H1 (cell line): ENCODE measurements around the gene KCNQ1. TPM values are rescaled to one million over a fixed set of nuclear protein-coding genes. Genes with fewer than 3 reads are reported as not detected.

Experiments
- CTCF ChIA-PET: fragments of 300-600 bp; sonication (Branson Sonifier 250); formaldehyde crosslinking; loops from one replicate; lab custom pipeline; 2021; ENCODE audit not compliant: partially characterized antibody; lab: Charles Lee
- POLR2A ChIA-PET: fragments of 300-600 bp; sonication (Branson Sonifier 250); formaldehyde crosslinking; loops from one replicate; lab custom pipeline; 2021; ENCODE audit warnings: inconsistent platforms; ENCODE audit not compliant: partially characterized antibody; lab: Charles Lee
- DNase-seq, 2 experiments: peaks; one replicate each; pipeline versions ENCODE4 v3.0.0 to v3.0.0-alpha.2; 2010 to 2022; ENCODE audit warnings: low spot score in 2 of 2, low read depth in 1 of 2, mixed read lengths in 1 of 2
- FAIRE-seq: peaks from 2 replicates; lab custom pipeline; 2011; peaks lifted over from hg19 to GRCh38; lab: Jason Lieb, UNC
- H2AFZ ChIP-seq: 2 replicates; pipeline ENCODE4 v1.8.1; 2012; ENCODE audit warnings: low read length, inconsistent platforms
- H2AK5ac ChIP-seq: 2 replicates; pipeline ENCODE4 v1.6.1; 2013; ENCODE audit warnings: low read depth, low read length
- H2BK120ac ChIP-seq: replicated peaks from 2 replicates; pipeline ENCODE3; 2013; ENCODE audit warnings: low read depth, low read length, inconsistent platforms
- H2BK12ac ChIP-seq: 2 replicates; pipeline ENCODE4 v1.6.1; 2013; ENCODE audit warnings: low read depth, low read length
- H2BK15ac ChIP-seq: 2 replicates; pipeline ENCODE4 v1.6.1; 2013; ENCODE audit warnings: low read length
- H2BK20ac ChIP-seq: 2 replicates; pipeline ENCODE4 v1.6.1; 2013; ENCODE audit warnings: low read length
- H2BK5ac ChIP-seq: 2 replicates; pipeline ENCODE4 v1.6.1; 2013; ENCODE audit warnings: low read depth, low read length
- H3K14ac ChIP-seq: 2 replicates; pipeline ENCODE4 v1.6.1; 2013; ENCODE audit warnings: inconsistent platforms; ENCODE audit not compliant: insufficient read length
- H3K18ac ChIP-seq: 2 replicates; pipeline ENCODE4 v1.6.1; 2013; ENCODE audit warnings: low read length; ENCODE audit errors: extremely low read depth
- H3K23ac ChIP-seq: 2 replicates; pipeline ENCODE4 v1.6.1; 2013; ENCODE audit warnings: inconsistent platforms; ENCODE audit not compliant: insufficient read length
- H3K23me2 ChIP-seq: 2 replicates; pipeline ENCODE4 v1.6.1; 2013; ENCODE audit warnings: low read depth, low read length
- H3K27ac ChIP-seq: 2 replicates; pipeline ENCODE4 v1.6.1; 2011; ENCODE audit warnings: low read depth, low read length, inconsistent platforms
- H3K27me3 ChIP-seq, 4 experiments: replicated peaks in 1 of 4; 1 replicate in 1 of 4; 2 replicates in 3 of 4; pipeline versions ENCODE4 v1.6.1 to v1.8.1; 2011 to 2013; ENCODE audit warnings: low read length in 3 of 4, mild to moderate bottlenecking in 3 of 4, inconsistent platforms in 2 of 4, mixed read lengths in 2 of 4, moderate library complexity in 1 of 4; ENCODE audit not compliant: control insufficient read depth in 3 of 4, insufficient read depth in 3 of 4; ENCODE audit errors: extremely low read depth in 1 of 4
- H3K36me3 ChIP-seq, 4 experiments: 2 replicates each; pipeline versions ENCODE4 v1.6.1 to v1.8.1; 2011 to 2013; ENCODE audit warnings: mild to moderate bottlenecking in 4 of 4, low read length in 3 of 4, moderate library complexity in 2 of 4, control low read depth in 1 of 4, inconsistent platforms in 1 of 4; ENCODE audit not compliant: insufficient read depth in 4 of 4, control insufficient read depth in 2 of 4
- H3K4ac ChIP-seq: replicated peaks from 2 replicates; pipeline ENCODE3; 2013; ENCODE audit warnings: low read length, low read depth, mixed read lengths, inconsistent platforms; ENCODE audit not compliant: insufficient read length
- H3K4me1 ChIP-seq, 4 experiments: replicated peaks in 1 of 4; 1 replicate in 1 of 4; 2 replicates in 3 of 4; pipeline versions ENCODE4 v1.6.1 to v1.8.1; 2011 to 2013; ENCODE audit warnings: low read length in 3 of 4, inconsistent platforms in 2 of 4, mixed read lengths in 1 of 4; ENCODE audit not compliant: insufficient read depth in 4 of 4, control insufficient read depth in 3 of 4
- H3K4me2 ChIP-seq, 2 experiments: 2 replicates each; pipeline versions ENCODE4 v1.6.1 to v1.8.1; 2011 to 2013; ENCODE audit warnings: low read depth in 2 of 2, low read length in 2 of 2, control low read depth in 1 of 2, inconsistent platforms in 1 of 2, mild to moderate bottlenecking in 1 of 2; ENCODE audit not compliant: insufficient read depth in 1 of 2
- H3K4me3 ChIP-seq, 4 experiments: fragments of 200-600, 300-600 bp in 1 of 4; sonication (generic), shearing (Covaris generic), sonication (Bioruptor Twin) in 1 of 4; 2 replicates each; pipeline versions ENCODE4 v1.5.1 to v1.8.1; 2011 to 2016; ENCODE audit warnings: low read length in 4 of 4, low read depth in 3 of 4, control low read depth in 2 of 4, inconsistent platforms in 2 of 4, mild to moderate bottlenecking in 2 of 4, mixed read lengths in 1 of 4, moderate library complexity in 1 of 4; ENCODE audit not compliant: insufficient read depth in 2 of 4; ENCODE audit errors: extremely low read depth in 1 of 4
- H3K56ac ChIP-seq: replicated peaks from 2 replicates; pipeline ENCODE3; 2013; ENCODE audit warnings: low read depth, mild to moderate bottlenecking, mixed read lengths, low read length, inconsistent platforms; ENCODE audit not compliant: insufficient read length
- H3K79me1 ChIP-seq: 2 replicates; pipeline ENCODE4 v1.6.1; 2013; ENCODE audit warnings: low read depth, low read length, control low read depth
- H3K79me2 ChIP-seq, 2 experiments: 2 replicates each; pipeline versions ENCODE4 v1.6.1 to v1.8.1; 2012 to 2013; ENCODE audit warnings: low read length in 2 of 2, mild to moderate bottlenecking in 2 of 2, inconsistent platforms in 1 of 2; ENCODE audit not compliant: insufficient read depth in 2 of 2, control insufficient read depth in 1 of 2
- H3K9ac ChIP-seq, 4 experiments: replicated peaks in 1 of 4; 1 replicate in 1 of 4; 2 replicates in 3 of 4; pipeline versions ENCODE4 v1.6.1 to v1.8.1; 2011 to 2013; ENCODE audit warnings: low read depth in 3 of 4, low read length in 3 of 4, control low read depth in 2 of 4, mild to moderate bottlenecking in 2 of 4, moderate library complexity in 2 of 4, inconsistent platforms in 1 of 4; ENCODE audit errors: extremely low read depth in 1 of 4
- H3K9me3 ChIP-seq, 2 experiments: 2 replicates each; pipeline versions ENCODE4 v1.6.1 to v1.8.1; 2012 to 2013; ENCODE audit warnings: mild to moderate bottlenecking in 2 of 2, moderate library complexity in 2 of 2, control low read depth in 1 of 2, inconsistent platforms in 1 of 2, low read depth in 1 of 2, low read length in 1 of 2, mixed read lengths in 1 of 2; ENCODE audit not compliant: insufficient read depth in 2 of 2
- H4K20me1 ChIP-seq, 2 experiments: replicated peaks in 1 of 2; 2 replicates each; pipeline versions ENCODE3 to v1.8.1; 2011 to 2013; ENCODE audit warnings: inconsistent platforms in 2 of 2, low read length in 2 of 2, mild to moderate bottlenecking in 1 of 2; ENCODE audit not compliant: insufficient read depth in 2 of 2, control insufficient read depth in 1 of 2
- H4K5ac ChIP-seq: 2 replicates; pipeline ENCODE4 v1.6.1; 2013; ENCODE audit warnings: low read length, low read depth, mixed read lengths, inconsistent platforms; ENCODE audit not compliant: insufficient read length
- H4K8ac ChIP-seq: 2 replicates; pipeline ENCODE4 v1.8.0; 2013; ENCODE audit warnings: mild to moderate bottlenecking, moderate library complexity, low read length, inconsistent platforms; ENCODE audit not compliant: insufficient read depth; ENCODE audit errors: extremely low read depth
- H4K91ac ChIP-seq: replicated peaks from 2 replicates; pipeline ENCODE3; 2013; ENCODE audit warnings: low read length, mixed read lengths, inconsistent platforms; ENCODE audit not compliant: insufficient read length
- MAFK ChIP-seq: IDR thresholded peaks from 2 replicates; pipeline ENCODE4 v1.6.1; 2012; ENCODE audit warnings: low read depth, mild to moderate bottlenecking, improper control_type of control experiment, low read length
- RNF2 ChIP-seq: fragments of 200-900, 300-1000 bp; sonication (generic); IDR thresholded peaks from 2 replicates; pipeline ENCODE4 v1.7.1; 2016; ENCODE audit warnings: borderline replicate concordance, low read depth, mild to moderate bottlenecking, antibody characterized with exemption, low read length; ENCODE audit not compliant: poor library complexity, severe bottlenecking; ENCODE audit errors: missing control alignments
- TAF7 ChIP-seq: optimal IDR thresholded peaks from 2 replicates; pipeline ENCODE3; 2011; ENCODE audit warnings: low read depth, mild to moderate bottlenecking, inconsistent platforms, low read length, moderate library complexity, borderline replicate concordance
- WGBS, 2 experiments: shearing (Covaris generic) in 1 of 2; methylation state at CpG; one replicate each; pipeline versions ENCODE4 v1.1.6 to v1.1.7; 2013 to 2015; ENCODE audit warnings: low lambda C conversion rate in 2 of 2, mixed read lengths in 2 of 2, inconsistent platforms in 1 of 2, low coverage in 1 of 2, missing lambda C conversion rate in 1 of 2; ENCODE audit not compliant: insufficient replicate concordance in 2 of 2, insufficient coverage in 1 of 2, insufficient read length in 1 of 2; ENCODE audit errors: extremely low coverage in 1 of 2, missing lambda C conversion rate in 1 of 2; 5-methylcytosine and 5-hydroxymethylcytosine counted together
- polyA plus RNA-seq, 7 experiments: library from polyadenylated mRNA; depleted of rRNA in 3 of 7; stranded (reverse) in 5 of 7; unstranded in 2 of 7; fragments of >200 nt in 5 of 7; fragments of 200-250 nt in 2 of 7; gene quantifications; 1 replicate in 5 of 7; 2 replicates in 1 of 7; 4 replicates in 1 of 7; pipeline versions ENCODE4 v1.2.1 to v1.2.3, GENCODE V29; 2011 to 2013; ENCODE audit warnings: missing spikeins in 2 of 7, mixed read lengths in 2 of 7
- total RNA-seq: library from RNA; stranded (reverse); fragmentation: NEBNext Ultra II Directional; extraction: Animal tissue kit (Norgen Biotek cat#: 25700); gene quantifications from 2 replicates; pipeline ENCODE4 v1.2.1, GENCODE V29; 2021
- TF ChIP-seq, protein P1 (sequence below), 3 experiments: IDR thresholded peaks; 1 replicate in 2 of 3; 2 replicates in 1 of 3; pipeline versions ENCODE4 v1.5.1 to v1.6.1; 2011; ENCODE audit warnings: low read length in 3 of 3, mild to moderate bottlenecking in 3 of 3, inconsistent platforms in 2 of 3, low read depth in 1 of 3, moderate library complexity in 1 of 3; ENCODE audit not compliant: insufficient read depth in 1 of 3; ENCODE audit errors: control extremely low read depth in 1 of 3

Gene KCNQ1
- total and polyA plus RNA-seq, 2 of the 8 experiments (the other 6 are each of a cell fraction or from before 2014, with no cell fraction given) = 1.9 to 2.0 TPM

DNA sequence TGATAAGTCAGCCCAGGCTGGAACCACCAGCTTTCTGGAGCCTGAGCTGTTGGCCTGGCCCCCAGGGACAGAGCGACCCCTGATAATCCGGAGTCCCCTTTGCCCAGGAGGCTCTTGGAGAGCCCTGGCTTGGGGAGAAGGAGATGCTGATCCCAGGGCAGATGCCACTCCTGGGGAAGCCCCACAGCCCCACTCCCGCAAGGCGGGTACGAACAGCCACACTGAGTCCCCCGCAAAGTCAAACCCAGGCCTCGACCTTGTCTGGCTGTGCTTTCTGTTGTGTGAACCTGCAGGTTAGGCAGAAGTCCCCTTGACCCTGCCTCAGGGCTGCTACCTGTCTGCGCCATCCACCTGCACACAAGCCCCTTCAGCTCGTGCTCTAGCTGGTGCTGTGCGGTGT lies 147.0 kb downstream of the KCNQ1 start:
- Histone ChIP-seq H3K4ac (no peak overlapping the region), H2AK5ac (no peak overlapping the region), H3K79me2 (no peaks in the 10 kb centered on the region), H2BK5ac (no peak overlapping the region; the same call in 1 of the 2 replicates), H3K23me2 (no peaks in the 10 kb centered on the region), H2BK120ac (no peak overlapping the region), H3K79me1 (no peaks in the 10 kb centered on the region), H3K36me3 (no peaks in the 10 kb centered on the region)
- TF ChIP-seq RNF2 (no peak), TAF7 (no peak), MAFK (no peak)
- TF ChIP-seq, protein P1, sequence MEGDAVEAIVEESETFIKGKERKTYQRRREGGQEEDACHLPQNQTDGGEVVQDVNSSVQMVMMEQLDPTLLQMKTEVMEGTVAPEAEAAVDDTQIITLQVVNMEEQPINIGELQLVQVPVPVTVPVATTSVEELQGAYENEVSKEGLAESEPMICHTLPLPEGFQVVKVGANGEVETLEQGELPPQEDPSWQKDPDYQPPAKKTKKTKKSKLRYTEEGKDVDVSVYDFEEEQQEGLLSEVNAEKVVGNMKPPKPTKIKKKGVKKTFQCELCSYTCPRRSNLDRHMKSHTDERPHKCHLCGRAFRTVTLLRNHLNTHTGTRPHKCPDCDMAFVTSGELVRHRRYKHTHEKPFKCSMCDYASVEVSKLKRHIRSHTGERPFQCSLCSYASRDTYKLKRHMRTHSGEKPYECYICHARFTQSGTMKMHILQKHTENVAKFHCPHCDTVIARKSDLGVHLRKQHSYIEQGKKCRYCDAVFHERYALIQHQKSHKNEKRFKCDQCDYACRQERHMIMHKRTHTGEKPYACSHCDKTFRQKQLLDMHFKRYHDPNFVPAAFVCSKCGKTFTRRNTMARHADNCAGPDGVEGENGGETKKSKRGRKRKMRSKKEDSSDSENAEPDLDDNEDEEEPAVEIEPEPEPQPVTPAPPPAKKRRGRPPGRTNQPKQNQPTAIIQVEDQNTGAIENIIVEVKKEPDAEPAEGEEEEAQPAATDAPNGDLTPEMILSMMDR (IDR thresholded peaks at IDR 0.05; ENCODE audit: control extremely low read depth in 1 of 3, insufficient read depth in 1 of 3, low read depth in 1 of 3, low read length in 3 of 3) = no peak
- TF ChIP-seq, all 59 proteins: peak for 0
- no peak overlapping the region; the same call in 1 of the 2 replicates for H3K18ac ChIP-seq
- H2BK15ac ChIP-seq = no peak overlapping the region
- no peak overlapping the region for H2BK20ac ChIP-seq
- H4K5ac ChIP-seq = no peak overlapping the region
- no peak overlapping the region for H3K56ac ChIP-seq
- H3K23ac ChIP-seq = no peak overlapping the region
- no peak overlapping the region for H2BK12ac ChIP-seq
- 82% methylated on average over 10 of the region's 10 CpGs; no CpG with 5 or more reads in 1 of the 2 experiments for WGBS, 2 experiments
- H4K91ac ChIP-seq = no peak overlapping the region
- H3K4me3 ChIP-seq = no peak overlapping the region
- ChIA-PET CTCF (no interaction called here), POLR2A (no interaction called here)
- H4K8ac ChIP-seq = no peak overlapping the region
- peaks cover 6 to 12% of the 10 kb centered on the region in 2 experiments; a peak in 2 of 4 replicates for H3K9me3 ChIP-seq
- no peaks in the 10 kb centered on the region for H3K4me1 ChIP-seq
- peaks cover 33 to 90% (median 82%) of the 10 kb centered on the region in 4 experiments for H3K27me3 ChIP-seq
- DNase-seq = no peak
- H4K20me1 ChIP-seq = peaks cover 0 to 10% of the 10 kb centered on the region in 2 experiments
- H3K14ac ChIP-seq = no peak overlapping the region
- no peak overlapping the region for H3K27ac ChIP-seq
- FAIRE-seq = no peak
- no peak overlapping the region for H2AFZ ChIP-seq
- H3K4me2 ChIP-seq = no peak overlapping the region
- H3K9ac ChIP-seq = no peak overlapping the region
